ENCODE measurements around the gene CHRNA5. TPM values are rescaled to one million over a fixed set of nuclear protein-coding genes. Genes with fewer than 3 reads are reported as not detected.

CHRNA5 gene
- total RNA-seq, 4 donors from 2014 or later: 0.33 TPM; not detected in 3

DNA sequence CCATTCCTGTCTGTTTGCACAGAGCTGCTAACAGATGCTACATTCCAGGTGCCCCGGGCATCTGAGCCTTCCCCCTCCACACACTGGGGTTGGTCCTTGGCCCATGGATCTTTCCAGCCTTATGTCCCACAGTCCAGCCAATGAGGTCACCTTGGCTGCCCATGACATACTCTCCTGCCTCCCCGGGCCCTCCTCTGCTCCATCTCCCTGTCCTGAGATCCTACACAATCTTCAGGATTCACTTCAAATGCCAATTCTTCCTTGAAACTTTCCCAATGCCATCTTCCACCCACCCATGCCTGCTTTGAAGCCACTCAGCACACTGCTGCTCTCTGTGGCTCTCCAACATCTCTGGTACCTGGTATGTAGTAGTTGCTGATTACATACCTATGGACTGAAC lies 51.2 kb downstream of the CHRNA5 start:
- H3K9me3 ChIP-seq: no peaks in the 10 kb centered on the region
- no peak overlapping the region for H3K4me3 ChIP-seq (replicated peaks in 1 of 3)
- no peak overlapping the region for H3K27ac ChIP-seq
- H3K4me1 ChIP-seq: peaks cover 6 to 13% of the 10 kb centered on the region in 2 donors
- no peaks in the 10 kb centered on the region for H3K36me3 ChIP-seq
- TF ChIP-seq POLR2A (IDR thresholded peaks at IDR 0.05): no peak
- TF ChIP-seq, protein P1, sequence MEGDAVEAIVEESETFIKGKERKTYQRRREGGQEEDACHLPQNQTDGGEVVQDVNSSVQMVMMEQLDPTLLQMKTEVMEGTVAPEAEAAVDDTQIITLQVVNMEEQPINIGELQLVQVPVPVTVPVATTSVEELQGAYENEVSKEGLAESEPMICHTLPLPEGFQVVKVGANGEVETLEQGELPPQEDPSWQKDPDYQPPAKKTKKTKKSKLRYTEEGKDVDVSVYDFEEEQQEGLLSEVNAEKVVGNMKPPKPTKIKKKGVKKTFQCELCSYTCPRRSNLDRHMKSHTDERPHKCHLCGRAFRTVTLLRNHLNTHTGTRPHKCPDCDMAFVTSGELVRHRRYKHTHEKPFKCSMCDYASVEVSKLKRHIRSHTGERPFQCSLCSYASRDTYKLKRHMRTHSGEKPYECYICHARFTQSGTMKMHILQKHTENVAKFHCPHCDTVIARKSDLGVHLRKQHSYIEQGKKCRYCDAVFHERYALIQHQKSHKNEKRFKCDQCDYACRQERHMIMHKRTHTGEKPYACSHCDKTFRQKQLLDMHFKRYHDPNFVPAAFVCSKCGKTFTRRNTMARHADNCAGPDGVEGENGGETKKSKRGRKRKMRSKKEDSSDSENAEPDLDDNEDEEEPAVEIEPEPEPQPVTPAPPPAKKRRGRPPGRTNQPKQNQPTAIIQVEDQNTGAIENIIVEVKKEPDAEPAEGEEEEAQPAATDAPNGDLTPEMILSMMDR (IDR thresholded peaks at IDR 0.05): no peak
- intact Hi-C loops (cut with DNase I): loop anchor here (5.0 kb wide), 1 partner anchor 96 kb away; no protein-coding TSS in a partner anchor
- no peak for DNase-seq
- 85 to 87% methylated on average over 2 of the region's 2 CpGs for WGBS, 2 donors
- peaks cover 9% of the 10 kb centered on the region for H3K27me3 ChIP-seq

DNA sequence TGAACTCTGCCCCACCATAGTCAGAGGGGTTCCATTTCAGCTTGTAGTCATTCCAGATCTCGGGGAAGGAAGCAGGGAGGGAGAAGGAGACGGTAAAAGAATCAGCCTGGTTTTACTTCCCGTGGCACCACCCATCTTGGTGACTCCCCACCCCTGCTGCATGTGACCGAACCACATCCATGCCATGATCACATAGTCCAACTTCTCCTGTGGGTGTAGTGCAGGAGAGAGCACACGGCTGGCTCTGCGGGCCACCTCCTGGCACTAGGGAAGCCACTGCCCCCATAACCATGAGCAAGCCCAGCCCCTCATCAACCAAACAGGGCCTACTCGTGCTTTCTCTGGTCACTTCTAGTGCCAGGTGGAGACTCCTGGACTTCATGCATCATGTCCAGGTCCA lies 51.8 kb downstream of the CHRNA5 start:
- H3K27ac ChIP-seq: no peak overlapping the region
- H3K9me3 ChIP-seq: no peaks in the 10 kb centered on the region
- peaks cover 9% of the 10 kb centered on the region for H3K27me3 ChIP-seq
- DNase-seq: no peak
- H3K4me3 ChIP-seq (replicated peaks in 1 of 3): no peak overlapping the region
- intact Hi-C loops (cut with DNase I): loop anchor here (5.0 kb wide), 1 partner anchor 95 kb away; no protein-coding TSS in a partner anchor
- 68 to 85% methylated on average over 7 of the region's 7 CpGs for WGBS, 2 donors
- no peaks in the 10 kb centered on the region for H3K36me3 ChIP-seq
- TF ChIP-seq, protein P1 (IDR thresholded peaks at IDR 0.05): no peak
- TF ChIP-seq POLR2A (IDR thresholded peaks at IDR 0.05): no peak
- peaks cover 6 to 13% of the 10 kb centered on the region in 2 donors for H3K4me1 ChIP-seq

DNA sequence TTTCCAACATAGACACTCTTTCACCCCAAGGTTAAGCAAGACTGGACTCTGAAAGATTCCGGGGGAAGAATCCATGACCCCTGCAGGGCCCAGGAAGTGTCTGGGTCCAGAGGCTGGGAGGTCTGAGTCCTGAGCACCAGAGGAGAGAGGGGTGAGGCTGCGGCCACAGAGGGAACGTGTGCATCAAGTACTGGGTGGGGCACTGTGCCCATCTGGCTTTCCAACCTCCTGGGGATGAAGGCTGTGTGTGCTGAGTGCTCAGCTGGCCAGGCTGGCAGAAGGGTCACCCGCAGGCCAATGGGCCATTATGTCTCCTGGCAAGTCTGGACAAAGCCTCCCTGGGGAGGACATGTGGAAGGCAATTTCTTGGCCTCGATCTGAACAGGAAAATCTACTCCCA lies 52.2 kb downstream of the CHRNA5 start:
- DNase-seq: no peak
- intact Hi-C loops (cut with DNase I): loop anchor here (5.0 kb wide), 1 partner anchor 95 kb away; no protein-coding TSS in a partner anchor
- Histone ChIP-seq H3K27ac (no peak overlapping the region), H3K4me3 (replicated peaks in 1 of 3) (no peak overlapping the region), H3K36me3 (no peaks in the 10 kb centered on the region), H3K9me3 (no peaks in the 10 kb centered on the region), H3K27me3 (peaks cover 9% of the 10 kb centered on the region), H3K4me1 (peaks cover 6 to 13% of the 10 kb centered on the region in 2 donors)
- WGBS, 2 donors: 77 to 78% methylated on average over 3 to 5 of the region's 5 CpGs
- TF ChIP-seq POLR2A (IDR thresholded peaks at IDR 0.05): no peak
- TF ChIP-seq, protein P1 (IDR thresholded peaks at IDR 0.05): no peak

DNA sequence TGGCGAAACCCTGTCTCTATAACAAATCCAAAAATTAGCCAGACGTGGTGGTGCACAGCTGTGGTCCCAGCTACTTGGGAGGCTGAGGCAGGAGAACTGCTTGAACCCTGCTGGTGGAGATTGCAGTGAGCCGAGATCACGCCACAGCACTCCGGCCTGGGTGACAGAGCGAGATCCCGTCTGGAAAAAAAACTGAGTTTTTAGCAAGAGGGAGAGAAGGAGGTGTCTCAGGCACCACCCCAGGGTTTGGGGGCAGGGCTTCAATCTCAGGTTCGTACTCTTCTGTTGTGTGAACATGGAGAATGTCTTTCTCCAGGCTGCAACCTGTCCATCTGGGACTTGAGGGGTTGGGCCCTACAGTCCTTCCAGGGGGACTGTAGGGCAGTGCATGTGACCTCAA lies 52.7 kb downstream of the CHRNA5 start:
- H3K27ac ChIP-seq: no peak overlapping the region
- intact Hi-C loops (cut with DNase I): loop anchor here (5.0 kb wide), 1 partner anchor 94 kb away; no protein-coding TSS in a partner anchor
- TF ChIP-seq, protein P1 (IDR thresholded peaks at IDR 0.05): no peak
- no peak for TF ChIP-seq POLR2A (IDR thresholded peaks at IDR 0.05)
- WGBS, 2 donors: 84 to 89% methylated on average over 8 of the region's 8 CpGs
- no peak for DNase-seq
- peaks cover 6 to 13% of the 10 kb centered on the region in 2 donors for H3K4me1 ChIP-seq
- peaks cover 9% of the 10 kb centered on the region for H3K27me3 ChIP-seq
- no peaks in the 10 kb centered on the region for H3K9me3 ChIP-seq
- H3K4me3 ChIP-seq (replicated peaks in 1 of 3): no peak overlapping the region
- no peaks in the 10 kb centered on the region for H3K36me3 ChIP-seq

DNA sequence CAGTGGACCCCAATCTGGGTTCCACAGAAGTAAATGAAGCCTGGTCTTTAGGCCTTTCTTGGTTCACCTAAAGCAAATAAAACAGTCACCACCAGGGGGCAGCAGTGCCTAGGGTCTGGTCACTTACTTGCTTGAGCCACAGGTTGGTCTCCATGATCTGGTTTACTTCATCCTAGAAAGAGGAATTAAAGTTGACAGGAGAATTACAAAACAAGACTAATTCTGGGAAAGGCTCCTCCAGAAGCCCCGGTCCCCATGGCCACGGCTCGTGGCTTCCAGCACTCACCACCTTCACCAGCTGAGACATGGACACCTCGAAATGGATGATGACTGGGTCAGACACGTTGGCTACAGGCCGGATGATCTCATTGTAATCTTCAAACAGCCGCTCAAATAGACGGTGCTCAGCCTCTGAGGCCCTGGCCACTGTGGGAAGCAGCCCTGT lies 53.2 kb downstream of the CHRNA5 start:
- Histone ChIP-seq H3K27ac (no peak overlapping the region), H3K4me1 (peaks cover 6 to 13% of the 10 kb centered on the region in 2 donors), H3K9me3 (no peaks in the 10 kb centered on the region), H3K27me3 (peaks cover 9% of the 10 kb centered on the region), H3K4me3 (replicated peaks in 1 of 3) (no peak overlapping the region), H3K36me3 (no peaks in the 10 kb centered on the region)
- intact Hi-C loops (cut with DNase I): loop anchor here (5.0 kb wide), 1 partner anchor 94 kb away; no protein-coding TSS in a partner anchor
- TF ChIP-seq, protein P1 (IDR thresholded peaks at IDR 0.05): peak; percentile 78 to 91 (median 80)
- no peak for TF ChIP-seq POLR2A (IDR thresholded peaks at IDR 0.05)
- peak; percentile 88 to 91 for DNase-seq
- 15 to 32% methylated on average over 8 of the region's 8 CpGs for WGBS, 2 donors
